MM.1S (cell line): ENCODE results near the gene ABCC1.

Experiments used
- DNase-seq: peaks from one replicate; pipeline ENCODE4 v3.0.0-alpha.2; 2015
- H2AFZ ChIP-seq: fragments of 300-600 bp; sonication (generic); 2 replicates; pipeline ENCODE4 v1.6.0; 2016; ENCODE audit warnings: antibody characterized with exemption, low read length
- H3F3A ChIP-seq: fragments of 300-600 bp; sonication (generic); 2 replicates; pipeline ENCODE4 v1.6.1; 2016; ENCODE audit warnings: mild to moderate bottlenecking, antibody characterized with exemption, low read length, moderate library complexity, mixed read lengths; ENCODE audit not compliant: insufficient read depth
- H3K27ac ChIP-seq: fragments of 300-600 bp; sonication (generic); 2 replicates; pipeline ENCODE4 v1.5.1; 2016; ENCODE audit warnings: mild to moderate bottlenecking, low read length
- H3K27me3 ChIP-seq: fragments of 300-600 bp; sonication (generic); replicated peaks from 2 replicates; pipeline ENCODE4 v1.6.0; 2016; ENCODE audit warnings: low read length; ENCODE audit not compliant: insufficient read depth
- H3K36me3 ChIP-seq: fragments of 300-600 bp; sonication (generic); replicated peaks from 2 replicates; pipeline ENCODE4 v1.6.1; 2016; ENCODE audit warnings: mild to moderate bottlenecking, low read length, mixed read lengths; ENCODE audit not compliant: insufficient read depth
- H3K4me1 ChIP-seq: fragments of 300-600 bp; sonication (generic); 2 replicates; pipeline ENCODE4 v1.6.1; 2016; ENCODE audit warnings: low read length, mixed read lengths
- H3K4me2 ChIP-seq: fragments of 300-600 bp; sonication (generic); 2 replicates; pipeline ENCODE4 v1.6.0; 2016; ENCODE audit warnings: low read depth, low read length
- H3K4me3 ChIP-seq: fragments of 300-600 bp; sonication (generic); 2 replicates; pipeline ENCODE4 v1.5.1; 2016; ENCODE audit warnings: low read length, mixed read lengths
- H3K79me2 ChIP-seq: fragments of 300-600 bp; sonication (generic); 2 replicates; pipeline ENCODE4 v1.6.1; 2016; ENCODE audit warnings: mixed run types, low read length, mixed read lengths
- H3K9ac ChIP-seq: fragments of 300-600 bp; sonication (generic); 2 replicates; pipeline ENCODE4 v1.6.1; 2016; ENCODE audit warnings: low read length, mixed read lengths
- H3K9me2 ChIP-seq: fragments of 300-600 bp; sonication (generic); replicated peaks from 2 replicates; pipeline ENCODE4 v1.6.1; 2016; ENCODE audit warnings: mild to moderate bottlenecking, low read length, mixed read lengths; ENCODE audit not compliant: insufficient read depth
- H3K9me3 ChIP-seq: fragments of 300-600 bp; sonication (generic); replicated peaks from 2 replicates; pipeline ENCODE4 v1.6.1; 2016; ENCODE audit warnings: mild to moderate bottlenecking, low read length, mixed read lengths; ENCODE audit not compliant: insufficient read depth
- H4K20me1 ChIP-seq: fragments of 300-600 bp; sonication (generic); 2 replicates; pipeline ENCODE4 v1.6.1; 2016; ENCODE audit warnings: mild to moderate bottlenecking, low read length, moderate library complexity, mixed read lengths; ENCODE audit not compliant: insufficient read depth
- CTCF ChIP-seq: fragments of 300-600 bp; sonication (generic); IDR thresholded peaks from 2 replicates; pipeline ENCODE4 v1.5.1; 2016; ENCODE audit warnings: antibody characterized with exemption, low read length, mixed read lengths
- EZH2 ChIP-seq: fragments of 300-600 bp; sonication (generic); optimal IDR thresholded peaks from 2 replicates; pipeline ENCODE3; 2017; ENCODE audit warnings: low read depth, mild to moderate bottlenecking, antibody characterized with exemption, low read length, mixed read lengths
- EZH2phosphoT487 ChIP-seq: fragments of 300-600 bp; sonication (generic); IDR thresholded peaks from 2 replicates; pipeline ENCODE4 v1.6.1; 2018; ENCODE audit warnings: antibody characterized with exemption, low read length

The ABCC1 gene

GRCh38 chr16:16033208-16033717 is 83.8 kb downstream of the ABCC1 start:
- Histone ChIP-seq H3K4me3 (no peak overlapping the region), H3F3A (no peaks in the 10 kb centered on the region), H3K27ac (no peak overlapping the region), H3K4me2 (no peak overlapping the region), H3K9ac (no peak overlapping the region), H3K9me2 (no peaks in the 10 kb centered on the region), H3K4me1 (no peaks in the 10 kb centered on the region), H4K20me1 (no peaks in the 10 kb centered on the region), H3K79me2 (no peaks in the 10 kb centered on the region), H3K36me3 (no peaks in the 10 kb centered on the region), H2AFZ (no peak overlapping the region), H3K27me3 (no peaks in the 10 kb centered on the region), H3K9me3 (no peaks in the 10 kb centered on the region)
- no peak for DNase-seq
- TF ChIP-seq EZH2 (no peak), CTCF (no peak), EZH2phosphoT487 (no peak)

GRCh38 chr16:16036359-16036792 is 87.0 kb downstream of the ABCC1 start:
- Histone ChIP-seq H4K20me1 (no peaks in the 10 kb centered on the region), H3K36me3 (no peaks in the 10 kb centered on the region)
- no peak for TF ChIP-seq EZH2
- no peak for TF ChIP-seq CTCF
- TF ChIP-seq EZH2phosphoT487: no peak

GRCh38 chr16:16037521-16037920 is 88.1 kb downstream of the ABCC1 start:
- no peak for DNase-seq
- Histone ChIP-seq H3K4me3 (no peak overlapping the region), H3K27ac (no peak overlapping the region)

More at GRCh38 chr16:16036359-16036792, 87.0 kb downstream of the ABCC1 start:
- H3K4me1 ChIP-seq: no peaks in the 10 kb centered on the region
- H3K4me2 ChIP-seq: no peak overlapping the region
- no peaks in the 10 kb centered on the region for H3K27me3 ChIP-seq
- no peak overlapping the region for H3K27ac ChIP-seq
- H3K9me2 ChIP-seq: no peaks in the 10 kb centered on the region
- H3K9ac ChIP-seq: no peak overlapping the region
- no peak for DNase-seq
- H2AFZ ChIP-seq: no peak overlapping the region
- H3F3A ChIP-seq: no peaks in the 10 kb centered on the region
- H3K9me3 ChIP-seq: no peaks in the 10 kb centered on the region
- H3K79me2 ChIP-seq: no peaks in the 10 kb centered on the region
- no peak overlapping the region for H3K4me3 ChIP-seq

More at GRCh38 chr16:16037521-16037920, 88.1 kb downstream of the ABCC1 start:
- H3K27me3 ChIP-seq: no peaks in the 10 kb centered on the region
- no peak overlapping the region for H3K4me2 ChIP-seq
- H3K9me3 ChIP-seq: no peaks in the 10 kb centered on the region
- TF ChIP-seq EZH2 (no peak), CTCF (no peak), EZH2phosphoT487 (no peak)
- H3K79me2 ChIP-seq: no peaks in the 10 kb centered on the region
- no peaks in the 10 kb centered on the region for H4K20me1 ChIP-seq
- no peak overlapping the region for H2AFZ ChIP-seq
- H3F3A ChIP-seq: no peaks in the 10 kb centered on the region
- H3K9me2 ChIP-seq: no peaks in the 10 kb centered on the region
- no peaks in the 10 kb centered on the region for H3K36me3 ChIP-seq
- no peaks in the 10 kb centered on the region for H3K4me1 ChIP-seq
- H3K9ac ChIP-seq: no peak overlapping the region
